Mesendoderm (in vitro differentiated cells): ENCODE data around the gene GLG1.

Source experiments
- DNase-seq: peaks from one replicate; pipeline ENCODE4 v3.0.0; 2013
- H2AK5ac ChIP-seq: 2 replicates; pipeline ENCODE4 v1.6.1; 2013; ENCODE audit warnings: low read length, inconsistent platforms
- H2BK120ac ChIP-seq: 2 replicates; pipeline ENCODE4 v1.6.1; 2013; ENCODE audit warnings: low read depth, mild to moderate bottlenecking, low read length, moderate library complexity, mixed read lengths
- H2BK15ac ChIP-seq: replicated peaks from 2 replicates; pipeline ENCODE4 v1.6.1; 2013; ENCODE audit warnings: low read depth, mild to moderate bottlenecking, moderate library complexity
- H2BK5ac ChIP-seq: 2 replicates; pipeline ENCODE4 v1.6.1; 2013; ENCODE audit warnings: low read length, inconsistent platforms
- H3K18ac ChIP-seq: 2 replicates; pipeline ENCODE4 v1.6.1; 2013; ENCODE audit warnings: mild to moderate bottlenecking, low read length, mixed read lengths
- H3K23ac ChIP-seq: one replicate; pipeline ENCODE4 v1.6.1; 2013; ENCODE audit warnings: low read length
- H3K27ac ChIP-seq: 2 replicates; pipeline ENCODE4 v1.5.1; 2013; ENCODE audit warnings: low read depth, mild to moderate bottlenecking, inconsistent platforms, low read length, moderate library complexity
- H3K27me3 ChIP-seq: 2 replicates; pipeline ENCODE4 v1.6.1; 2013; ENCODE audit warnings: low read length, control low read depth, mild to moderate bottlenecking, inconsistent platforms; ENCODE audit not compliant: insufficient read depth, poor library complexity
- H3K36me3 ChIP-seq: 2 replicates; pipeline ENCODE4 v1.6.1; 2013; ENCODE audit warnings: low read length, inconsistent platforms; ENCODE audit not compliant: control insufficient read depth, insufficient read depth
- H3K4ac ChIP-seq: one replicate; pipeline ENCODE4 v1.6.1; 2013; ENCODE audit warnings: low read depth, mild to moderate bottlenecking, low read length, moderate library complexity
- H3K4me1 ChIP-seq: 2 replicates; pipeline ENCODE4 v1.6.1; 2013; ENCODE audit warnings: low read depth, low read length, inconsistent platforms; ENCODE audit not compliant: control insufficient read depth
- H3K4me2 ChIP-seq: 2 replicates; pipeline ENCODE4 v1.6.1; 2013; ENCODE audit warnings: low read length
- H3K4me3 ChIP-seq: 2 replicates; pipeline ENCODE4 v1.5.1; 2013; ENCODE audit warnings: mild to moderate bottlenecking, low read length
- H3K56ac ChIP-seq: one replicate; pipeline ENCODE4 v1.6.1; 2013; ENCODE audit warnings: low read length
- H3K79me1 ChIP-seq: 2 replicates; pipeline ENCODE4 v1.6.1; 2013; ENCODE audit warnings: low read length, inconsistent platforms
- H3K79me2 ChIP-seq: 2 replicates; pipeline ENCODE4 v1.6.1; 2013; ENCODE audit warnings: mild to moderate bottlenecking, low read length; ENCODE audit not compliant: control insufficient read depth, insufficient read depth
- H3K9ac ChIP-seq: 2 replicates; pipeline ENCODE4 v1.6.1; 2013; ENCODE audit warnings: low read length, inconsistent platforms
- H4K5ac ChIP-seq: one replicate; pipeline ENCODE4 v1.6.1; 2013; ENCODE audit warnings: low read length
- H4K8ac ChIP-seq: one replicate; pipeline ENCODE4 v1.6.1; 2013; ENCODE audit warnings: low read depth, mild to moderate bottlenecking, control low read depth, low read length, moderate library complexity
- WGBS: extraction: QIAGEN DNeasy Blood & Tissue Kit; methylation state at CpG from one replicate; pipeline ENCODE4 v1.1.7; 2013; ENCODE audit warnings: low lambda C conversion rate, missing lambda C conversion rate; ENCODE audit not compliant: insufficient coverage; ENCODE audit errors: extremely low coverage; 5-methylcytosine and 5-hydroxymethylcytosine counted together

The GLG1 gene

GRCh38 chr16:74585846-74586443 lies 21.0 kb downstream of the GLG1 start:
- no peaks in the 10 kb centered on the region for H3K36me3 ChIP-seq
- H2AK5ac ChIP-seq = no peak overlapping the region
- no peak overlapping the region for H3K4me2 ChIP-seq
- no peak overlapping the region for H4K5ac ChIP-seq
- no peak overlapping the region for H2BK5ac ChIP-seq
- no peak overlapping the region for H3K9ac ChIP-seq
- no peak for DNase-seq
- H3K27me3 ChIP-seq = no peaks in the 10 kb centered on the region
- H3K27ac ChIP-seq = no peak overlapping the region
- H3K79me1 ChIP-seq = peaks cover 7% of the 10 kb centered on the region
- H2BK15ac ChIP-seq = no peak overlapping the region
- no peak overlapping the region for H4K8ac ChIP-seq
- no peak overlapping the region for H3K4ac ChIP-seq
- no peak overlapping the region for H3K18ac ChIP-seq
- no peaks in the 10 kb centered on the region for H3K4me1 ChIP-seq
- H2BK120ac ChIP-seq = no peak overlapping the region
- H3K56ac ChIP-seq = no peak overlapping the region
- H3K79me2 ChIP-seq = peaks cover 41% of the 10 kb centered on the region
- no peak overlapping the region for H3K4me3 ChIP-seq
- H3K23ac ChIP-seq = no peak overlapping the region
- no CpG with 5 or more reads among the region's 6 CpGs for WGBS

- Histone ChIP-seq H2BK120ac (no peak overlapping the region), H3K79me1 (peaks cover 9% of the 10 kb centered on the region), H3K4me2 (no peak overlapping the region), H2BK5ac (no peak overlapping the region), H3K23ac (no peak overlapping the region), H3K56ac (no peak overlapping the region), H2AK5ac (no peak overlapping the region), H3K9ac (no peak overlapping the region), H3K4me3 (no peak overlapping the region), H4K5ac (no peak overlapping the region), H3K4me1 (no peaks in the 10 kb centered on the region), H2BK15ac (no peak overlapping the region), H3K27ac (no peak overlapping the region), H3K18ac (no peak overlapping the region), H3K79me2 (peaks cover 41% of the 10 kb centered on the region), H3K4ac (no peak overlapping the region), H4K8ac (no peak overlapping the region), H3K36me3 (no peaks in the 10 kb centered on the region), H3K27me3 (no peaks in the 10 kb centered on the region)
- WGBS = no CpG with 5 or more reads among the region's 9 CpGs
- DNase-seq = no peak
Measured at GRCh38 chr16:74583926-74584666, 22.8 kb downstream of the GLG1 start.

- no peaks in the 10 kb centered on the region for H3K27me3 ChIP-seq
- no peak overlapping the region for H2BK15ac ChIP-seq
- H3K9ac ChIP-seq = no peak overlapping the region
- peaks cover 9% of the 10 kb centered on the region for H3K79me1 ChIP-seq
- H3K18ac ChIP-seq = no peak overlapping the region
- no peak overlapping the region for H2BK120ac ChIP-seq
- no peak overlapping the region for H3K4ac ChIP-seq
- no peaks in the 10 kb centered on the region for H3K36me3 ChIP-seq
- no peak overlapping the region for H3K56ac ChIP-seq
- H4K8ac ChIP-seq = no peak overlapping the region
- no peak overlapping the region for H3K23ac ChIP-seq
- no peaks in the 10 kb centered on the region for H3K4me1 ChIP-seq
- peaks cover 40% of the 10 kb centered on the region for H3K79me2 ChIP-seq
- no peak overlapping the region for H3K27ac ChIP-seq
- no peak overlapping the region for H3K4me3 ChIP-seq
- no peak overlapping the region for H2BK5ac ChIP-seq
- WGBS = no CpG with 5 or more reads among the region's 1 CpG
- H2AK5ac ChIP-seq = no peak overlapping the region
- no peak overlapping the region for H4K5ac ChIP-seq
- DNase-seq = no peak
- no peak overlapping the region for H3K4me2 ChIP-seq
Measured at GRCh38 chr16:74582970-74583369, 23.9 kb downstream of the GLG1 start.

GRCh38 chr16:74580833-74581232 lies 26.1 kb downstream of the GLG1 start:
- no peak overlapping the region for H2AK5ac ChIP-seq
- H2BK120ac ChIP-seq = no peak overlapping the region
- H3K4me3 ChIP-seq = no peak overlapping the region
- no peaks in the 10 kb centered on the region for H3K4me1 ChIP-seq
- H2BK5ac ChIP-seq = no peak overlapping the region
- H3K79me2 ChIP-seq = peaks cover 30% of the 10 kb centered on the region
- H4K5ac ChIP-seq = no peak overlapping the region
- no peak overlapping the region for H4K8ac ChIP-seq
- H3K18ac ChIP-seq = no peak overlapping the region
- peaks cover 7% of the 10 kb centered on the region for H3K79me1 ChIP-seq
- no peaks in the 10 kb centered on the region for H3K36me3 ChIP-seq
- no peak overlapping the region for H3K4me2 ChIP-seq
- no peak overlapping the region for H3K4ac ChIP-seq
- H2BK15ac ChIP-seq = no peak overlapping the region
- H3K9ac ChIP-seq = no peak overlapping the region
- no peaks in the 10 kb centered on the region for H3K27me3 ChIP-seq
- WGBS = no CpG with 5 or more reads among the region's 3 CpGs
- DNase-seq = no peak
- no peak overlapping the region for H3K56ac ChIP-seq
- H3K23ac ChIP-seq = no peak overlapping the region
- H3K27ac ChIP-seq = no peak overlapping the region

GRCh38 chr16:74578838-74579237 lies 28.1 kb downstream of the GLG1 start:
- no peak overlapping the region for H3K9ac ChIP-seq
- H3K56ac ChIP-seq = no peak overlapping the region
- no peak overlapping the region for H2BK15ac ChIP-seq
- H3K4me1 ChIP-seq = no peaks in the 10 kb centered on the region
- no peak overlapping the region for H2BK5ac ChIP-seq
- H4K5ac ChIP-seq = no peak overlapping the region
- no peak overlapping the region for H3K4ac ChIP-seq
- H3K27ac ChIP-seq = no peak overlapping the region
- WGBS = no CpG with 5 or more reads among the region's 3 CpGs
- peaks cover 10% of the 10 kb centered on the region for H3K79me1 ChIP-seq
- H2AK5ac ChIP-seq = no peak overlapping the region
- H3K27me3 ChIP-seq = no peaks in the 10 kb centered on the region
- H3K4me3 ChIP-seq = no peak overlapping the region
- H3K36me3 ChIP-seq = no peaks in the 10 kb centered on the region
- no peak overlapping the region for H4K8ac ChIP-seq
- DNase-seq = no peak
- no peak overlapping the region for H3K23ac ChIP-seq
- H3K18ac ChIP-seq = no peak overlapping the region
- H2BK120ac ChIP-seq = no peak overlapping the region
- no peak overlapping the region for H3K4me2 ChIP-seq
- peaks cover 35% of the 10 kb centered on the region for H3K79me2 ChIP-seq
